ENCODE results near the gene DNAAF8. TPM values are rescaled to one million over a fixed set of nuclear protein-coding genes. Genes with fewer than 3 reads are reported as not detected.

Gene DNAAF8
- total and polyA plus RNA-seq, 2 of the 4 experiments (the other 2 are of a cell fraction), result 0.54 to 1.7 TPM

DNA sequence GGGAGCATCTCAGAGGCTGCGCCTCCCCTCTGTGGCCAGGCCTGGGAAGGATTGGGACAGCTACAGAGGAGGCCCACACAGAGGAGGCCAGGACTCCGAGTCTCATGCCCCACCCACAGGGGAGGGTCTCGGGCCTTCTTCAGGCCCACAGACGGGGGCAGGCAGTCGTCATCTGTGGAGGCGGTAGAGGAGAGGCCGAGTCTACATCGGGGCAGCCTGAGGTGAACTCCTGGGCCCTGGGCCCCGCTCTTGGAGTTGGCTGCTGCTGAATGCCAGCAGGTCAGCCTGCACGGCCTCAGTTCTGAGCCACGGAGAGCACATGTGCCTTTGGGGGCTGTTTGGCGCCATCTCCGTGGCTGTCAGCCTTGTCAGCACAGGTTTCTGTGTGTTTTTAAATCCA, 49.0 kb upstream of the DNAAF8 start:
- H3K4me2 ChIP-seq (ENCODE audit: low read depth, low read length), result no peak overlapping the region

More for the DNA sequence above, 49.0 kb upstream of the DNAAF8 start:
- BruUV-seq (replicated peaks), result no TSS peak
- 82% methylated on average over 9 of the region's 13 CpGs; no CpG with 5 or more reads in 1 of the 2 experiments for WGBS, 2 experiments (ENCODE audit: extremely low coverage in 2 of 2, insufficient read length in 1 of 2)
- DNase-seq (no peak), ATAC-seq (ENCODE audit: low read depth) (no peak)
- no peak overlapping the region for H3K56ac ChIP-seq (ENCODE audit: extremely low read depth, insufficient read depth, low read length)
- no peak overlapping the region for H2BK20ac ChIP-seq (ENCODE audit: low read depth, low read length)
- H3K4me1 ChIP-seq (ENCODE audit: control insufficient read depth, insufficient read depth, low read length), result no peaks in the 10 kb centered on the region
- H2AFZ ChIP-seq (replicated peaks; ENCODE audit: low read length, poor library complexity), result no peak overlapping the region
- H3K9ac ChIP-seq (ENCODE audit: low read depth, low read length), result no peak overlapping the region
- H4K91ac ChIP-seq (ENCODE audit: insufficient read depth, low read depth, low read length), result no peak overlapping the region
- no peak overlapping the region for H2BK120ac ChIP-seq (ENCODE audit: low read depth, low read length)
- H2BK5ac ChIP-seq (ENCODE audit: low read depth, low read length, poor library complexity, severe bottlenecking), result no peak overlapping the region
- no peak overlapping the region for H3K14ac ChIP-seq (replicated peaks; ENCODE audit: low read depth, low read length)
- CTCF ChIA-PET, result no interaction called here
- H3K4me3 ChIP-seq (ENCODE audit: insufficient read depth, low read depth, low read length), result no peak overlapping the region
- H3K23ac ChIP-seq (ENCODE audit: low read depth, low read length), result no peak overlapping the region
- H3K9me1 ChIP-seq (ENCODE audit: insufficient read depth, low read length), result no peaks in the 10 kb centered on the region
- no peak overlapping the region for H3K27ac ChIP-seq (ENCODE audit: insufficient read depth, low read length)
- intact Hi-C loops (cut with micrococcal nuclease) (no loop called here), dilution Hi-C loops (cut with HindIII; ENCODE audit: low sequenced_read_pairs, unreplicated experiment) (no loop called here), in situ Hi-C loops (cut with MboI; ENCODE audit: low sequenced_read_pairs) (no loop called here)
- no peaks in the 10 kb centered on the region; the same call in 1 of the 2 replicates for H4K20me1 ChIP-seq (ENCODE audit: insufficient read depth, low read length)
- no peak overlapping the region for H3K18ac ChIP-seq (ENCODE audit: low read depth, low read length)
- H4K8ac ChIP-seq (ENCODE audit: low read depth in 2 of 2, low read length in 2 of 2), result no peak overlapping the region
- TF ChIP-seq NFE2L2 (IDR thresholded peaks at IDR 0.05; ENCODE audit: low read depth, low read length), result no peak
- no peak for TF ChIP-seq MXI1 (IDR thresholded peaks at IDR 0.05; ENCODE audit: borderline replicate concordance, low read depth, low read length)
- TF ChIP-seq RFX5 (IDR thresholded peaks at IDR 0.05; ENCODE audit: low read depth, low read length), result no peak
- no peak for TF ChIP-seq FOS (IDR thresholded peaks at IDR 0.05; ENCODE audit: low read depth, low read length)
- no peak for TF ChIP-seq MAFK (IDR thresholded peaks at IDR 0.05; ENCODE audit: low read depth, low read length)
- TF ChIP-seq, protein P1, sequence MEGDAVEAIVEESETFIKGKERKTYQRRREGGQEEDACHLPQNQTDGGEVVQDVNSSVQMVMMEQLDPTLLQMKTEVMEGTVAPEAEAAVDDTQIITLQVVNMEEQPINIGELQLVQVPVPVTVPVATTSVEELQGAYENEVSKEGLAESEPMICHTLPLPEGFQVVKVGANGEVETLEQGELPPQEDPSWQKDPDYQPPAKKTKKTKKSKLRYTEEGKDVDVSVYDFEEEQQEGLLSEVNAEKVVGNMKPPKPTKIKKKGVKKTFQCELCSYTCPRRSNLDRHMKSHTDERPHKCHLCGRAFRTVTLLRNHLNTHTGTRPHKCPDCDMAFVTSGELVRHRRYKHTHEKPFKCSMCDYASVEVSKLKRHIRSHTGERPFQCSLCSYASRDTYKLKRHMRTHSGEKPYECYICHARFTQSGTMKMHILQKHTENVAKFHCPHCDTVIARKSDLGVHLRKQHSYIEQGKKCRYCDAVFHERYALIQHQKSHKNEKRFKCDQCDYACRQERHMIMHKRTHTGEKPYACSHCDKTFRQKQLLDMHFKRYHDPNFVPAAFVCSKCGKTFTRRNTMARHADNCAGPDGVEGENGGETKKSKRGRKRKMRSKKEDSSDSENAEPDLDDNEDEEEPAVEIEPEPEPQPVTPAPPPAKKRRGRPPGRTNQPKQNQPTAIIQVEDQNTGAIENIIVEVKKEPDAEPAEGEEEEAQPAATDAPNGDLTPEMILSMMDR (conservative IDR thresholded peaks at IDR 0.05; ENCODE audit: low read depth, low read length), result no peak
- TF ChIP-seq RAD21 (IDR thresholded peaks at IDR 0.05; ENCODE audit: low read length), result no peak
- TF ChIP-seq CHD1 (IDR thresholded peaks at IDR 0.05; ENCODE audit: low read depth, low read length), result no peak
- H3K4ac ChIP-seq (ENCODE audit: low read depth, low read length), result no peak overlapping the region
- peaks cover 64% of the 10 kb centered on the region for H3K36me3 ChIP-seq (ENCODE audit: control insufficient read depth, insufficient read depth, low read length)
- H3K9me3 ChIP-seq (ENCODE audit: control insufficient read depth, insufficient read depth, low read length), result no peaks in the 10 kb centered on the region
- no peak overlapping the region for H2AK5ac ChIP-seq (ENCODE audit: low read depth, low read length)
- H3K79me1 ChIP-seq (ENCODE audit: low read depth in 1 of 2, low read length in 2 of 2), result 0 out of 4 replicates have a peak, but pooled peaks cover 0 to 2% of the 10 kb centered on the region in 2 experiments
- no peak overlapping the region for H2AK9ac ChIP-seq (replicated peaks; ENCODE audit: low read depth, low read length, poor library complexity)
- H2BK15ac ChIP-seq (ENCODE audit: low read depth, low read length), result no peak overlapping the region
- no peaks in the 10 kb centered on the region for H3K27me3 ChIP-seq (ENCODE audit: control insufficient read depth, insufficient read depth, low read length)
- POLR2A ChIA-PET (ENCODE audit: unreplicated experiment), result no interaction called here
- no peak overlapping the region for H4K5ac ChIP-seq (ENCODE audit: low read depth, low read length)

Data from IMR-90 (cell line).